Osteocyte (in vitro differentiated cells): Measurements from ENCODE around the gene EFHC2. TPM values are rescaled to one million over a fixed set of nuclear protein-coding genes. Genes with fewer than 3 reads are reported as not detected.

Experiments
- DNase-seq: peaks from one replicate; pipeline ENCODE4 v3.0.0; 2021; ENCODE audit warnings: mixed read lengths; ENCODE audit not compliant: unreplicated experiment; ENCODE audit errors: extremely low spot score
- H3K27ac Mint-ChIP-seq: one replicate; pipeline ENCODE4 v1.8.0; 2021; ENCODE audit warnings: mild to moderate bottlenecking, mixed read lengths; ENCODE audit not compliant: unreplicated experiment
- H3K27me3 Mint-ChIP-seq: one replicate; pipeline ENCODE4 v1.8.0; 2021; ENCODE audit warnings: mixed read lengths; ENCODE audit not compliant: unreplicated experiment
- H3K36me3 Mint-ChIP-seq: one replicate; pipeline ENCODE4 v1.8.0; 2021; ENCODE audit warnings: mixed read lengths; ENCODE audit not compliant: unreplicated experiment
- H3K4me1 Mint-ChIP-seq: one replicate; pipeline ENCODE4 v1.8.0; 2021; ENCODE audit warnings: mixed read lengths; ENCODE audit not compliant: unreplicated experiment
- H3K4me3 Mint-ChIP-seq: one replicate; pipeline ENCODE4 v1.8.0; 2021; ENCODE audit warnings: mild to moderate bottlenecking, moderate library complexity, mixed read lengths; ENCODE audit not compliant: unreplicated experiment
- H3K9me3 Mint-ChIP-seq: one replicate; pipeline ENCODE4 v1.8.0; 2021; ENCODE audit warnings: mixed read lengths; ENCODE audit not compliant: unreplicated experiment
- CTCF ChIP-seq: fragments of 200-600 bp; sonication (generic); IDR thresholded peaks from 2 replicates; pipeline ENCODE4 v1.5.0; 2021; ENCODE audit warnings: antibody characterized with exemption, mild to moderate bottlenecking, moderate library complexity
- total RNA-seq: library from RNA; stranded (reverse); gene quantifications from 2 replicates; pipeline ENCODE4 v1.2.1, GENCODE V29; 2021

The EFHC2 gene
- total RNA-seq, 1 donor from 2014 or later: not detected

- Mint-ChIP-seq H3K4me3 (no peak overlapping the region), H3K9me3 (peaks cover 6% of the 10 kb centered on the region)
- no peak for TF ChIP-seq CTCF
These were observed 5.1 kb downstream of the EFHC2 start for GRCh38 chrX:44338361-44338760.

GRCh38 chrX:44332437-44332836 is 11.0 kb downstream of the EFHC2 start:
- no peak overlapping the region for H3K27ac Mint-ChIP-seq
- no peak for DNase-seq
- no peaks in the 10 kb centered on the region for H3K4me1 Mint-ChIP-seq
- peaks cover 12% of the 10 kb centered on the region for H3K9me3 Mint-ChIP-seq
- no peak overlapping the region for H3K4me3 Mint-ChIP-seq
- no peaks in the 10 kb centered on the region for H3K36me3 Mint-ChIP-seq
- no peaks in the 10 kb centered on the region for H3K27me3 Mint-ChIP-seq
- no peak for TF ChIP-seq CTCF

More at GRCh38 chrX:44338361-44338760, 5.1 kb downstream of the EFHC2 start:
- DNase-seq: no peak
- Mint-ChIP-seq H3K4me1 (no peaks in the 10 kb centered on the region), H3K27me3 (no peaks in the 10 kb centered on the region), H3K27ac (no peak overlapping the region), H3K36me3 (no peaks in the 10 kb centered on the region)

- Mint-ChIP-seq H3K36me3 (no peaks in the 10 kb centered on the region), H3K27me3 (no peaks in the 10 kb centered on the region), H3K4me1 (no peaks in the 10 kb centered on the region), H3K4me3 (no peak overlapping the region), H3K9me3 (peaks cover 12% of the 10 kb centered on the region), H3K27ac (no peak overlapping the region)
- no peak for TF ChIP-seq CTCF
- DNase-seq: no peak
These were observed 13.2 kb downstream of the EFHC2 start for GRCh38 chrX:44330227-44330626.

GRCh38 chrX:44319550-44319949 is 23.9 kb downstream of the EFHC2 start:
- no peak for DNase-seq
- Mint-ChIP-seq H3K27ac (no peak overlapping the region), H3K4me1 (no peaks in the 10 kb centered on the region), H3K27me3 (no peaks in the 10 kb centered on the region), H3K9me3 (peaks cover 32% of the 10 kb centered on the region), H3K36me3 (no peaks in the 10 kb centered on the region), H3K4me3 (no peak overlapping the region)
- TF ChIP-seq CTCF: no peak

GRCh38 chrX:44317181-44317580 is 26.3 kb downstream of the EFHC2 start:
- TF ChIP-seq CTCF: no peak
- Mint-ChIP-seq H3K27ac (no peak overlapping the region), H3K9me3 (peaks cover 33% of the 10 kb centered on the region), H3K4me1 (no peaks in the 10 kb centered on the region), H3K27me3 (no peaks in the 10 kb centered on the region), H3K36me3 (no peaks in the 10 kb centered on the region), H3K4me3 (no peak overlapping the region)
- no peak for DNase-seq
